ENCODE measurements around the gene TSPAN2. TPM values are rescaled to one million over a fixed set of nuclear protein-coding genes. Genes with fewer than 3 reads are reported as not detected.

The TSPAN2 gene
- total RNA-seq (2014; rRNA removed; shearing (Covaris generic)): 0.69 and 1.4 TPM in 2 replicates

GRCh38 chr1:115089420-115090185 is at the start of gene TSPAN2:
Gene TSPAN2 (minus strand): TSS chr1:115089503. CDS start chr1:115089432, 71 bp downstream.
- DNase-seq (ENCODE audit: low read depth): peak; percentile 76

GRCh38 chr1:115138973-115139372 is 49.7 kb upstream of the TSPAN2 start:
- DNase-seq (ENCODE audit: low read depth): peak; percentile 89

- no peak for DNase-seq (ENCODE audit: low read depth)
These were observed 49.0 kb upstream of the TSPAN2 start for GRCh38 chr1:115138271-115138670.

- no peak for DNase-seq (ENCODE audit: low read depth)
These were observed 47.9 kb upstream of the TSPAN2 start for GRCh38 chr1:115137191-115137590.

- no peak for DNase-seq (ENCODE audit: low read depth)
These were observed 47.4 kb upstream of the TSPAN2 start for GRCh38 chr1:115136706-115137105.

GRCh38 chr1:115136106-115136505 is 46.8 kb upstream of the TSPAN2 start:
- peak; percentile 70 for DNase-seq (ENCODE audit: low read depth)

- peak; percentile 52 for DNase-seq (ENCODE audit: low read depth)
These were observed 46.4 kb upstream of the TSPAN2 start for GRCh38 chr1:115135681-115136080.

GRCh38 chr1:115134850-115135480 is 45.7 kb upstream of the TSPAN2 start:
- peak; percentile 99 for DNase-seq (ENCODE audit: low read depth)

- peak; percentile 48 for DNase-seq (ENCODE audit: low read depth)
These were observed 44.9 kb upstream of the TSPAN2 start for GRCh38 chr1:115134231-115134630.

- DNase-seq (ENCODE audit: low read depth): peak; percentile 81
These were observed 44.1 kb upstream of the TSPAN2 start for GRCh38 chr1:115133440-115133839.

- no peak for DNase-seq (ENCODE audit: low read depth)
These were observed 41.5 kb upstream of the TSPAN2 start for GRCh38 chr1:115130786-115131185.

GRCh38 chr1:115129071-115129640 is 39.9 kb upstream of the TSPAN2 start:
- DNase-seq (ENCODE audit: low read depth): no peak

GRCh38 chr1:115127539-115127938 is 38.2 kb upstream of the TSPAN2 start:
- DNase-seq (ENCODE audit: low read depth): no peak

- DNase-seq (ENCODE audit: low read depth): no peak
These were observed 37.2 kb upstream of the TSPAN2 start for GRCh38 chr1:115126516-115126915.

GRCh38 chr1:115123116-115123515 is 33.8 kb upstream of the TSPAN2 start:
- DNase-seq (ENCODE audit: low read depth): no peak

GRCh38 chr1:115121793-115122192 is 32.5 kb upstream of the TSPAN2 start:
- no peak for DNase-seq (ENCODE audit: low read depth)

- no peak for DNase-seq (ENCODE audit: low read depth)
These were observed 31.0 kb upstream of the TSPAN2 start for GRCh38 chr1:115120296-115120695.

- DNase-seq (ENCODE audit: low read depth): no peak
These were observed 29.3 kb upstream of the TSPAN2 start for GRCh38 chr1:115118611-115119010.

GRCh38 chr1:115118086-115118485 is 28.8 kb upstream of the TSPAN2 start:
- DNase-seq (ENCODE audit: low read depth): no peak

GRCh38 chr1:115117298-115117697 is 28.0 kb upstream of the TSPAN2 start:
- DNase-seq (ENCODE audit: low read depth): no peak

GRCh38 chr1:115116512-115116911 is 27.2 kb upstream of the TSPAN2 start:
- no peak for DNase-seq (ENCODE audit: low read depth)

GRCh38 chr1:115115521-115116161 is 26.3 kb upstream of the TSPAN2 start:
- DNase-seq (ENCODE audit: low read depth): no peak

Data from M059J (cell line).